ENCODE results near the gene RPS19BP1. TPM values are rescaled to one million over a fixed set of nuclear protein-coding genes. Genes with fewer than 3 reads are reported as not detected.

RPS19BP1 gene
- total and polyA plus RNA-seq, 2 donors (not counting 1 experiment from before 2014, with no cell fraction given): 60.3 to 74.8 TPM

- Mint-ChIP-seq H3K9me3 (ENCODE audit: insufficient read depth) (no peaks in the 10 kb centered on the region), H3K4me1 (no peaks in the 10 kb centered on the region), H3K4me3 (no peak overlapping the region), H3K27me3 (no peaks in the 10 kb centered on the region), H3K27ac (no peak overlapping the region)
- Histone ChIP-seq H3K36me3 (replicated peaks in 1 of 2; ENCODE audit: control extremely low read depth in 1 of 2, control insufficient read depth in 1 of 2, extremely low read depth in 1 of 2, insufficient read depth in 2 of 2, low read length in 1 of 2) (peaks cover 0 to 3% of the 10 kb centered on the region in 2 experiments), H4K20me1 (ENCODE audit: control insufficient read depth, insufficient read depth, low read length, poor library complexity, severe bottlenecking) (peaks cover 5% of the 10 kb centered on the region), H3K4me1 (ENCODE audit: control insufficient read depth in 2 of 2, insufficient read depth in 2 of 2, low read length in 2 of 2) (no peaks in the 10 kb centered on the region), H3K4me2 (replicated peaks; ENCODE audit: low read depth, low read length, poor library complexity, severe bottlenecking) (no peak overlapping the region), H3K27ac (ENCODE audit: low read length in 2 of 2) (no peak overlapping the region), H3K27me3 (replicated peaks in 1 of 4; ENCODE audit: control extremely low read depth in 1 of 4, control insufficient read depth in 3 of 4, insufficient read depth in 4 of 4, low read length in 3 of 4) (no peaks in the 10 kb centered on the region), H2AFZ (ENCODE audit: insufficient read depth, low read depth, low read length, poor library complexity, severe bottlenecking) (no peak overlapping the region), H3K4me3 (ENCODE audit: control extremely low read depth in 1 of 5, extremely low read depth in 1 of 5, insufficient read depth in 1 of 5, low read depth in 2 of 5, low read length in 4 of 5) (no peak overlapping the region), H3K9me3 (ENCODE audit: control extremely low read depth in 1 of 3, control insufficient read depth in 2 of 3, insufficient read depth in 1 of 3, low read length in 2 of 3) (no peaks in the 10 kb centered on the region), H3K9ac (ENCODE audit: low read length) (no peak overlapping the region), H3K79me2 (ENCODE audit: control insufficient read depth, insufficient read depth, low read length) (peaks cover 18% of the 10 kb centered on the region)
- no peak for DNase-seq
- ATAC-seq (ENCODE audit: low read depth): no peak
- CTCF ChIA-PET: interaction anchor here (0.8 to 1.7 kb wide), 5 partner anchors 11 to 554 kb away, joined by 3 to 10 read pairs (median 3); no protein-coding TSS in a partner anchor
- POLR2A ChIA-PET: no interaction called here
- WGBS (ENCODE audit: insufficient coverage): 93% methylated on average over 3 of the region's 3 CpGs
- TF ChIP-seq CTCF (IDR thresholded peaks at IDR 0.05) (no peak), EZH2 (IDR thresholded peaks at IDR 0.05; ENCODE audit: borderline replicate concordance, insufficient read depth, low read depth, low read length, poor library complexity, severe bottlenecking) (no peak)
- intact Hi-C loops (cut with micrococcal nuclease): no loop called here
Measured at GRCh38 chr22:39482768-39483167, 49.8 kb downstream of the RPS19BP1 start.

- POLR2A ChIA-PET: interaction anchor here (0.6 kb wide), 1 partner anchor 890 kb away, joined by 3 read pairs; no protein-coding TSS in a partner anchor
- H3K27ac Mint-ChIP-seq: no peak overlapping the region
- Histone ChIP-seq H3K27me3 (replicated peaks in 1 of 4; ENCODE audit: control extremely low read depth in 1 of 4, control insufficient read depth in 3 of 4, insufficient read depth in 4 of 4, low read length in 3 of 4) (no peaks in the 10 kb centered on the region), H3K79me2 (ENCODE audit: control insufficient read depth, insufficient read depth, low read length) (peaks cover 22% of the 10 kb centered on the region), H3K4me2 (replicated peaks; ENCODE audit: low read depth, low read length, poor library complexity, severe bottlenecking) (no peak overlapping the region), H3K4me3 (ENCODE audit: control extremely low read depth in 1 of 5, extremely low read depth in 1 of 5, insufficient read depth in 1 of 5, low read depth in 2 of 5, low read length in 4 of 5) (no peak overlapping the region), H4K20me1 (ENCODE audit: control insufficient read depth, insufficient read depth, low read length, poor library complexity, severe bottlenecking) (peaks cover 5% of the 10 kb centered on the region), H2AFZ (ENCODE audit: insufficient read depth, low read depth, low read length, poor library complexity, severe bottlenecking) (no peak overlapping the region), H3K27ac (ENCODE audit: low read length in 2 of 2) (no peak overlapping the region), H3K9me3 (ENCODE audit: control extremely low read depth in 1 of 3, control insufficient read depth in 2 of 3, insufficient read depth in 1 of 3, low read length in 2 of 3) (no peaks in the 10 kb centered on the region), H3K36me3 (replicated peaks in 1 of 2; ENCODE audit: control extremely low read depth in 1 of 2, control insufficient read depth in 1 of 2, extremely low read depth in 1 of 2, insufficient read depth in 2 of 2, low read length in 1 of 2) (no peaks in the 10 kb centered on the region), H3K4me1 (ENCODE audit: control insufficient read depth in 2 of 2, insufficient read depth in 2 of 2, low read length in 2 of 2) (no peaks in the 10 kb centered on the region), H3K9ac (ENCODE audit: low read length) (no peak overlapping the region)
- DNase-seq: no peak
- no peak overlapping the region for H3K4me3 Mint-ChIP-seq
- TF ChIP-seq CTCF (IDR thresholded peaks at IDR 0.05) (no peak), EZH2 (IDR thresholded peaks at IDR 0.05; ENCODE audit: borderline replicate concordance, insufficient read depth, low read depth, low read length, poor library complexity, severe bottlenecking) (no peak)
- intact Hi-C loops (cut with micrococcal nuclease): no loop called here
- CTCF ChIA-PET: interaction anchor here (0.7 to 1.3 kb wide), 2 partner anchors 10 to 33 kb away, joined by 3 to 4 read pairs; no protein-coding TSS in a partner anchor
- WGBS (ENCODE audit: insufficient coverage): 100% methylated on average over 5 of the region's 5 CpGs
- no peaks in the 10 kb centered on the region for H3K4me1 Mint-ChIP-seq
- no peak for ATAC-seq (ENCODE audit: low read depth)
- H3K27me3 Mint-ChIP-seq: no peaks in the 10 kb centered on the region
- H3K9me3 Mint-ChIP-seq (ENCODE audit: insufficient read depth): no peaks in the 10 kb centered on the region
Measured at GRCh38 chr22:39481595-39481994, 51.0 kb downstream of the RPS19BP1 start.

Data from B cell (primary cell).